ENCODE results near the gene SLBP.

Gene SLBP

DNA sequence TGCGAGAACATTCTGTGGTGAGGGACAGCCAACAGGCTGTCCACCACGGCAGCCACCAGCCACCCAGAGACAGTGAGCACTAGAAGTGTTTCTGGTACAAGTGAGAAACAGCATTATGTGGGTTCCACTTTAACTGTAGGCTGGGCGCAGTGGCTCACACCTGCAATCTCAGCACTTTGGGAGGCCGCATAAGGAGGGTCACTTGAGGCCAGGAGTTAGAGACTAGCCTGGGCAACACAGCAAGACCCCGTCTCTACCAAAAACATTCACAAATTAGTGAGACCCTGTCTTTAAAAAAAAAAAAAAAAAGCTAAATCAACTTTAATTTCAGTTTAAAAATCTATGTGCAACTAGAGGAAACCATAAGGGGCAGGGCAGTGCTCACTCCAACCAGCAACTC is 48.6 kb downstream of the SLBP start:
- no peak for ATAC-seq

DNA sequence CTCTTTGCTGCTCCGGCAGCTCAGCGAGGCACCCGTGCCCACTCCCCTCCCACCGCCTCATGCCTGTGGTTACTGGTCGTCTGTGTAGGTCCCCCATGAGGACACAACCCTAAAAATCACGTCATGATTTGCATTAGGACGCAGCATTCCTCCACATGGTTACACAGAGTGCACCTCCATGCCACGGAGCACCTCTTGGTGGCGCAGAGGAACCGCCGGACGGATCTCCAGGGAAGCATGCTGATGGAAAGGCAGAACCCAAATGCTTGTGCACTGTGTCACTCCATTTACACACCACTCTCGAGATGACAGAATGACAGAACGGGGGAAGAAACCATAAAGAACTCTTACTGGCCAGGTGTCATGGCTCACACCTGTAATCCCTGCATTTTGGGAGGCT is 50.4 kb downstream of the SLBP start:
- no peak for ATAC-seq
- TF ChIP-seq ZFP3 (CRISPR knock-in tag; IDR thresholded peaks at IDR 0.05) (no peak), ZFP30 (CRISPR knock-in tag; IDR thresholded peaks at IDR 0.05) (no peak), BACH2 (CRISPR knock-in tag; IDR thresholded peaks at IDR 0.05; ENCODE audit: borderline replicate concordance) (no peak), ZNF8 (CRISPR knock-in tag; IDR thresholded peaks at IDR 0.05) (no peak), CSDC2 (CRISPR knock-in tag; IDR thresholded peaks at IDR 0.05) (no peak), ZNF70 (CRISPR knock-in tag; IDR thresholded peaks at IDR 0.05) (no peak), POU6F1 (CRISPR knock-in tag; IDR thresholded peaks at IDR 0.05; ENCODE audit: borderline replicate concordance, low read depth) (no peak), ESRRG (CRISPR knock-in tag; IDR thresholded peaks at IDR 0.05) (no peak), ZNF565 (CRISPR knock-in tag; conservative IDR thresholded peaks at IDR 0.05; ENCODE audit: low read depth) (no peak), PATZ1 (CRISPR knock-in tag; IDR thresholded peaks at IDR 0.05; ENCODE audit: borderline replicate concordance) (no peak), SNAI2 (CRISPR knock-in tag; IDR thresholded peaks at IDR 0.05) (no peak), OSR1 (CRISPR knock-in tag; IDR thresholded peaks at IDR 0.05) (no peak)
- TF ChIP-seq, protein P1, sequence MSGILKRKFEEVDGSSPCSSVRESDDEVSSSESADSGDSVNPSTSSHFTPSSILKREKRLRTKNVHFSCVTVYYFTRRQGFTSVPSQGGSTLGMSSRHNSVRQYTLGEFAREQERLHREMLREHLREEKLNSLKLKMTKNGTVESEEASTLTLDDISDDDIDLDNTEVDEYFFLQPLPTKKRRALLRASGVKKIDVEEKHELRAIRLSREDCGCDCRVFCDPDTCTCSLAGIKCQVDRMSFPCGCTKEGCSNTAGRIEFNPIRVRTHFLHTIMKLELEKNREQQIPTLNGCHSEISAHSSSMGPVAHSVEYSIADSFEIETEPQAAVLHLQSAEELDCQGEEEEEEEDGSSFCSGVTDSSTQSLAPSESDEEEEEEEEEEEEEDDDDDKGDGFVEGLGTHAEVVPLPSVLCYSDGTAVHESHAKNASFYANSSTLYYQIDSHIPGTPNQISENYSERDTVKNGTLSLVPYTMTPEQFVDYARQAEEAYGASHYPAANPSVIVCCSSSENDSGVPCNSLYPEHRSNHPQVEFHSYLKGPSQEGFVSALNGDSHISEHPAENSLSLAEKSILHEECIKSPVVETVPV (CRISPR knock-in tag; IDR thresholded peaks at IDR 0.05) = no peak

More for the DNA sequence above, 48.6 kb downstream of the SLBP start:
- TF ChIP-seq CSDC2 (CRISPR knock-in tag; IDR thresholded peaks at IDR 0.05) (no peak), TSHZ2 (CRISPR knock-in tag; IDR thresholded peaks at IDR 0.05) (no peak), SNAI2 (CRISPR knock-in tag; IDR thresholded peaks at IDR 0.05) (no peak), TOX (CRISPR knock-in tag; IDR thresholded peaks at IDR 0.05; ENCODE audit: borderline replicate concordance) (no peak), BACH2 (CRISPR knock-in tag; IDR thresholded peaks at IDR 0.05; ENCODE audit: borderline replicate concordance) (no peak), ZNF565 (CRISPR knock-in tag; conservative IDR thresholded peaks at IDR 0.05; ENCODE audit: low read depth) (no peak), ESRRG (CRISPR knock-in tag; IDR thresholded peaks at IDR 0.05) (no peak), ARNTL (CRISPR knock-in tag; IDR thresholded peaks at IDR 0.05; ENCODE audit: borderline replicate concordance, low read depth) (no peak), OSR1 (CRISPR knock-in tag; IDR thresholded peaks at IDR 0.05) (no peak), POU6F1 (CRISPR knock-in tag; IDR thresholded peaks at IDR 0.05; ENCODE audit: borderline replicate concordance, low read depth) (no peak), TCF4 (CRISPR knock-in tag; IDR thresholded peaks at IDR 0.05; ENCODE audit: borderline replicate concordance) (no peak), PPARA (CRISPR knock-in tag; IDR thresholded peaks at IDR 0.05; ENCODE audit: borderline replicate concordance) (no peak), ZFP3 (CRISPR knock-in tag; IDR thresholded peaks at IDR 0.05) (no peak), ZNF70 (CRISPR knock-in tag; IDR thresholded peaks at IDR 0.05) (no peak)
- TF ChIP-seq, protein P1 (CRISPR knock-in tag; IDR thresholded peaks at IDR 0.05) = no peak
- TF ChIP-seq, protein P2, sequence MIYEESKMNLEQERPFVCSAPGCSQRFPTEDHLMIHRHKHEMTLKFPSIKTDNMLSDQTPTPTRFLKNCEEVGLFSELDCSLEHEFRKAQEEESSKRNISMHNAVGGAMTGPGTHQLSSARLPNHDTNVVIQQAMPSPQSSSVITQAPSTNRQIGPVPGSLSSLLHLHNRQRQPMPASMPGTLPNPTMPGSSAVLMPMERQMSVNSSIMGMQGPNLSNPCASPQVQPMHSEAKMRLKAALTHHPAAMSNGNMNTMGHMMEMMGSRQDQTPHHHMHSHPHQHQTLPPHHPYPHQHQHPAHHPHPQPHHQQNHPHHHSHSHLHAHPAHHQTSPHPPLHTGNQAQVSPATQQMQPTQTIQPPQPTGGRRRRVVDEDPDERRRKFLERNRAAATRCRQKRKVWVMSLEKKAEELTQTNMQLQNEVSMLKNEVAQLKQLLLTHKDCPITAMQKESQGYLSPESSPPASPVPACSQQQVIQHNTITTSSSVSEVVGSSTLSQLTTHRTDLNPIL (CRISPR knock-in tag; IDR thresholded peaks at IDR 0.05; ENCODE audit: low read depth) = no peak
